Hematopoietic multipotent progenitor cell treated with erythropoietin and hydrocortisone succinate and interleukin-3 and kit ligand, for 15 days (in vitro differentiated cells): ENCODE data around the gene NUDT5.
"Not testable (repeated sequence)": the region's sequence is repeated elsewhere in the genome, so short reads cannot be mapped to it uniquely, and the experiment has no call there.

Experiments used
- DNase-seq: peaks from one replicate; pipeline ENCODE4 v3.0.0-alpha.2; 2015; ENCODE audit warnings: low spot score

NUDT5 gene

GRCh38 chr10:12202226-12202625, 6.5 kb upstream of the NUDT5 start:
- no peak for DNase-seq

GRCh38 chr10:12201543-12201942, 5.9 kb upstream of the NUDT5 start:
- no peak for DNase-seq

GRCh38 chr10:12200850-12201249, 5.2 kb upstream of the NUDT5 start:
- DNase-seq = no peak

- no peak for DNase-seq
Measured at GRCh38 chr10:12198156-12198555, 2.5 kb upstream of the NUDT5 start.

- no peak for DNase-seq
Measured at GRCh38 chr10:12196531-12197211, 980 bp upstream of the NUDT5 start.

- no peak for DNase-seq
Measured at GRCh38 chr10:12195281-12195602, 449 bp downstream of the NUDT5 start.

- DNase-seq = no peak
Measured at GRCh38 chr10:12194752-12195271, 879 bp downstream of the NUDT5 start.

- DNase-seq = no peak
Measured at GRCh38 chr10:12193193-12193592, 2.5 kb downstream of the NUDT5 start.

- no peak for DNase-seq
Measured at GRCh38 chr10:12191715-12192114, 4.0 kb downstream of the NUDT5 start.

- DNase-seq = no peak
Measured at GRCh38 chr10:12189426-12189825, 6.3 kb downstream of the NUDT5 start.

- no peak for DNase-seq
Measured at GRCh38 chr10:12188656-12189055, 7.0 kb downstream of the NUDT5 start.

- no peak for DNase-seq
Measured at GRCh38 chr10:12187321-12187905, 8.3 kb downstream of the NUDT5 start.

GRCh38 chr10:12186323-12186722, 9.4 kb downstream of the NUDT5 start:
- DNase-seq = no peak

GRCh38 chr10:12184165-12184564, 11.5 kb downstream of the NUDT5 start:
- no peak for DNase-seq

- DNase-seq = no peak
Measured at GRCh38 chr10:12181065-12181775, 14.5 kb downstream of the NUDT5 start.

GRCh38 chr10:12180221-12180974, 15.3 kb downstream of the NUDT5 start:
- no peak for DNase-seq

GRCh38 chr10:12179606-12180170, 16.0 kb downstream of the NUDT5 start:
- no peak for DNase-seq

GRCh38 chr10:12177642-12178041, 18.0 kb downstream of the NUDT5 start:
- DNase-seq = no peak

- not testable (repeated sequence) for DNase-seq
Measured at GRCh38 chr10:12171512-12171911, 24.2 kb downstream of the NUDT5 start.

GRCh38 chr10:12165999-12166775, 29.5 kb downstream of the NUDT5 start:
- no peak for DNase-seq

GRCh38 chr10:12165036-12165435, 30.7 kb downstream of the NUDT5 start:
- DNase-seq = no peak
